HG03095 (cell line): Measurements from ENCODE around the gene PLXNA1.

ENCODE experiments used
- ATAC-seq: cut with Tn5 transposase; IDR thresholded peaks from one replicate; pipeline ENCODE4 v1.9.1; 2021; ENCODE audit warnings: moderate library complexity; ENCODE audit not compliant: unreplicated experiment

PLXNA1 gene

DNA sequence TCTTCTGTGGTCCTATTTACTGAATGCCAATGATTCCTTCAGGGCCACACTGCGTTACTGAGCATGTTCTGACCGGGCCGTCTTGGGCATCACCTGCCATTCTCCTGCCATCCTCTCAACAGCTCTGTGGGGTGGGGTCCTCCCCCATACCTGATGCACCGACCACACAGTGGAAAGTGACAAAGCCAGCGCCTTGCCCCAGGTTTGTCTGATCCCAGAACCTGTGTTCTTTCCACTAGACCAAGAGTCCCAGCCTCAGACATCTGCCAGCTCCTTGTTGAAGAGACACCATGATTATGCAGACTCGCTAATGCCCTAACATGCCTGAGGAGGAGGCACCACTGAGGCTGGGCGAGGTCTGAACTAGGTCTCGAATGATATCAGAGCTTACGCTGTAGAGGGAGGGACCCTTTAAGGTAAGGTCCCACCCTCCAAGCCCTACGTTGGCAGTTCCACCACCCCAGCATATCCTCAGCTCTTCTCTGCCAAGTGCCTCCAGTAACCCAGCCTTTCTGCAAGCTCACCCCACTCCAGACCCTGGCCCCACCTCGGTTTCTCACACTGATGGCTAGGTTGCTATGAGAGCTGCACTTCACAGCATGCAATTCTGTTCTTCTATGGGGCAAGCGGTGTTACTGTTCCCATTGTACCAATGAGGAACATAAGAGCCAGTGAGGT, 29.8 kb upstream of the PLXNA1 start:
- ATAC-seq, result no peak

- ATAC-seq, result peak; percentile 64
Observed at GRCh38 chr3:126954141-126954842, 28.6 kb upstream of the PLXNA1 start.

GRCh38 chr3:126955004-126955790, 27.7 kb upstream of the PLXNA1 start:
- ATAC-seq, result peak; percentile 79

DNA sequence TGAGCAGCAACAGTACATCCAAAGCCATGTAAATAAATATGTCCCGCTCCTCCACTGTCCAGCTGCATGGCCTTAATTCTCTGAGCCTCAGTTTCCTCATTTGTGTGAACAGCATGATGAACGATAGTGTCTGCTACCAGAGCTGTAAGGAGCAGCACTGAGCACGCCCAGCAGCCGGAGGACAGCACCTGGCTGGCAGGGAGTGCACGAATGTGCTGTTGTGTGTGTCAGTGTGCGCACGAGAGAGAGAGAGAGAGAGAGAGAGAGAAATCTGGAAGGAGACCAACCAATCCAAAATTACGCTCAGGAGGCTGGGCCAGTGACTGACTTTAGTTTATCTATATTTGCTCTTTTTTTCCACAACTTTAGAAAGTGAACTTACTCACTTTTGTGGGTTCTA, 26.6 kb upstream of the PLXNA1 start:
- no peak for ATAC-seq

DNA sequence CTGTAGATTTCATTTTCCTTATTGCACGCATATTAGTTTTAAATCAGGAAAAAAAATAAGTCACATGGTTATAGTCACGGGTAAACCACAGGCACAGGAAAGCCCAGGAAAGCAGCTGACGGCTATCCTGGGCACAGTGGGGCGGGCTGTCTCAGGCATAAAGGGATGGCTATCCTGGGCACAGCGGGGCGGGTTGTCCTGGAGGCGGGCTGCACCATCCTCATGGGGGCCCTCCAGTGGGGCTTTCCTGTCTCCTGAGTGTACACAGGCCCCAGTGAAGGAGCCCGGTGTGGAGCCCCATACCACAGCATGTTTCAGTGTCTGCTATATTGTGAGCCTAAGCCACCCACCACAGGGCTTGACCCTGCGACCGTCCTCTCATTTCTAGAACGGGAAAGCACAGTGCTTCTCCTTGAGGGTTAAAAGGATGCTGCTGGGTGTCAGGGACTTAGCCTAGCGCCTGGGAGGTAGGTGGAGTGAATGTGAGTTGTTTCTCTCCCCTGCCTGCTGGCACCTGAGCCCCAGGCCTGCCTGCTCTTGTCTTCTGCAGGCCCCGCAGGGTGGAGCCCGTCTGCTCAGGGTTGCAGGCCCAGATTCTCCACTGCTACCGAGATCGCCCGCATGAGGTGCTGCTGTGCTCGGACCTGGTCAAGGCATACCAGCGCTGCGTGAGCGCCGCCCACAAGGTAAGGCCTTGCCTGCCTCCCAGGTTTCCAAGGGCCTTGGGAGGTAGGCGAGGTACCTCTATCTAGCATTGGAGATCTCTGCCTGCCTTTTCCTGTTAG, 25.9 kb upstream of the PLXNA1 start:
- ATAC-seq, result no peak

DNA sequence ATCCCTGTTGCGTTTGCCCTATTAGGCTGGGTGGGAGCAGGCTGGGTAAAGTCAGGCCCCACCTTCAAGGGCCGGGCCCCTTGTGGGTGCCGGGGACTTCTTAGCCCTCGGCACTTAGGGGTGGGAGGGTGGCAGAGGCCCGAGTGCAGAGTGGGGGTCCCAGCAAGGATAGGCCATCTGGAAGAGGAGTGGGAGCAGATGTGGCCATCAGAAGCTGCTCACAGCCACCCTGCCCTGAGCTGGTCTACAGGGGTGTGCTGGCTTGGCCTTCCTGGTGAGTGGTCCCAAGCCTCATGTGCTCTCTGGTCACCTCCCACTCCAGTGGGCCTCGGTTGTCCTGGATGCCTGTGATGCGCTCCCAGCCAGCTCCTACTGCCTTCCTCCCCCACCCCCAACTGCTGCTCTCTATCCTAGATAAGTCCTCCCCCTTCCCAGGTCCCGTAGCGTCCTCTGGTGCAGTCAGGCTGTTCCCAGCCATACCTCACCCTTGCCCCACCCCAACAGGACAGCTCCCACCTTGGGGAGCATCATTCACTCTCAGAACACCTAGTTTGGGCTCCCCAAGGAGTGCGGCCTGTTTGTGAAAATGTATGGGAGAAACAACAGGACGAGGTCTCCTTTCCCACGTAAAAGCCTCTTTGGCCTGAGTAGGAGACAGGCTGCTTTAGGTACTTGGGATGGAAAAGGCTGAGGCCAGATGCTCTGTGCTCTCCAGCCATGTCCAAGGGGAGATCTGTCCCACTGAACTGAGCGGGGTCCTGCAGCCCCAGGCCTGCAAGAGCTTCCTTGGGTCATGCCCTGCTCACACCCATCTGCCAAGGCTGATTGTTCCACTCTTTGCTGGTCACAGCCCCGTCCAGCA, 24.9 kb upstream of the PLXNA1 start:
- ATAC-seq, result no peak

DNA sequence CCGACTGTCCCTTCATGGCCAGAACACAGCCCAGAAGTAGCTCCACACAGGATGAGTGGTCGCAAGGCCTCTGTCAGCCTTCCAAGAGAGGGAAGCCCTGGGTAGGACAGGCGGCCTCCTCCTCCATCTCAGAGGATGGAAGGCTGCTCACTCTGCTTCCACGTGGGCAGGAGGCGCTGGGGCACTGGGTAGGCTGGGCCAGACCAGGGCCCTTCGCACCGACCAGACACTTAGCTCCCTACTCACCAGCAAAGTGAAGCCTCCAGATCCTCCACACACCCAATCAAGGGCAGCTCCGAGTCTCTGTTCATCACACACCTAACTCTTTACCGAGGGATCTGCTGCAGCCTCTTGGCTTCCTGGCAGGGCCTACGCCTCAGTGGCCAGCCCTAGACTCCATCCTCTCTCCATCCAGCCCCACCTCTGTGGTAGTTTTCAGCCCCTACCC, 24.3 kb upstream of the PLXNA1 start:
- no peak for ATAC-seq

DNA sequence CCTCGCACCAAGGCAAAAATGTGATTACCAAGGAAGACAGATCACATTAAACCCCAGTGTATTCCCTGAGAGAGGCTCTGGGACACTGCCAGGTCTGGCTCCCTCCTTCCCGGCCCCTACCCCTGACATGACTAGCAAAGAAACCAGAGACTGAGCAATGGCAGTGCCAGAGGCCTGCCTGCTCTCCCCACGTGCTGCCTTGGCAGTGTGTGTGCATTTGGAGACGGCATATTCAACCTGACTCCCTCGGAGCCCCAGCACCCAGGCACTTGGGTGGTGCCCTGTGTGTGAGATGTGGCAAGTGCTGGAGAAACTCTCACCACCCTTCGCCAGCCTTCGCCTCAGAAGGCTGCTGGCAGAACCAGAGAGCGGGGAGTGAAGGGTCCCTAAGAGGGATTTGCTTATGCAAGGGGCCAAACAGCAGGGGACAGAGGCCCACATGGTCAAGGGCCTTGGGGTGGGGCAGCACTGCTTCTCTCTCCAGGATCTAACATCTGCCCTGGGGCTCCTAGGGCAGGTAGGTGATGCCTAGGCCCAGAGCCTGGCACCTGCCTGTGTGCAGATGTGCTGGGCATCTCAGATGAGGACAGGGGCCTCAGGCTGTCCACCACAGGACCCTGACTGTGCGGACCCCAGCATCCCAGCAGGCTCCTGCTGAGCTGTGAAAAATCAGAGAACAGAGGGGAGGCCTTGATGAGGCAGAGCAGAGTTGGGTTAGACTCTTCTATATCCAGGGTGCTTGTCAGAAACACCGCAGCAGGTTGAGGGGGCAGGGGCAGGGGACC, 23.6 kb upstream of the PLXNA1 start:
- ATAC-seq, result no peak

GRCh38 chr3:126959921-126960603, 22.9 kb upstream of the PLXNA1 start:
- no peak for ATAC-seq

- no peak for ATAC-seq
Observed at GRCh38 chr3:126960604-126960995, 22.3 kb upstream of the PLXNA1 start.

DNA sequence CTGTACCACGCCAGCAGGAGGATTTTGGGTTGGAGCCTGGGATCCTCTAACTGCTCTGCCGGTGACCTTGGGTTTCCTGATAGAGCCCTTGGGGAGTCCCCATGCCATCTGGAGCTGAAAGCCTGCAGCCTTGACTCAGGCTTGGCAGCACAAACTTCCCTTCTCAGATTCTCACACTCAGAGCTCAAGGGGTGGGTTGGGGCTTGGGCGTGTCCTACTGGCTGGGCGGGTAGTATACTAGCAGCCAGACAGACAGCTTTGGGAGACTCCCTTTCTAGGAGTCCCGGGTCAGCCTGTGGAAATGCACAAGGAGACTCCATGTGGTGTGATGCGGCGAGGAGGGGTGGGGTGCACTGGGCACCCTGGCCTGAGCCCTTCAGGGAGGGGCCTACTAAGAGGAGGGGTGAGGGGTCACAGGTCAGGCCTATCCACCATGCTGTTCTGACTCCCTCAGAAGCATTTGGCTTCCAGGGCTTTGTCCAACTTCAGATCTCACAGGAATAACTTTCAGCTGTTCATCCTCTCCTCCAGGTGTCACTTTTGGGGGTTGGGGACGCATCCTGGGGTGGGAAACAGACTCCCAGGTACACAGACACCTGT, 21.6 kb upstream of the PLXNA1 start:
- ATAC-seq, result peak; percentile 55

DNA sequence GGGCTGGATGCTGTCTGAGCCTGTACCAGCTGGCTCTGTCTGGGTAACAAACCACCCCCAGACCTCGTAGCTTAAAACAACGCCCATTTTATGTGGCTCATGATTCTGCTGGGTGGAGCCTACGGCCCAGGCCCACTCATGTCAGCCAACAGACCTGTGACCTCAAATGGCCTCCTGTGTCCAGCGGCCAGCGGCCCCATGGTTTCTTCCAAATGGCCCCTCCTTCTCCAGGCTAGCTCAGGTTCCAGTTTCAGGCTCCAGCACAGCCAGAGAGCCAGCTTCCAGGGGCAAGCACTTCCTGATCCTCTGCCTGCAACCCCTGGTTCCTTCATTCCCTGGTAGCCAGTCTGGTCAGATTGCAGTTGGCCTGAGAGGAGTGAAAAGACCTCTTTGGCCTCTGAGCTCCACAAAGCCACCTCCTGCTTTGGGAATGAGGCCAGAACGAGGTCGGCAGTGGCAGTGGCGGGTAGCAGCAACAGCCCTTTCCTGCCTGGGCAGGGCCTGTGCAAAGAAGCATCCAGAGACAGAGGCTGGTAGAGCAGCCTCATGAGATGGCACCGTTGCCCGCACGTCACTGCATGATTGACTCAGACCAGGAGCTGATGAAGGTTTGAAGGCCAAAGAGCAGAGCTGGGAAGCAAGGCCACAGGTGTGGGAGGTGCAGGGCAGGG, 21.0 kb upstream of the PLXNA1 start:
- no peak for ATAC-seq

DNA sequence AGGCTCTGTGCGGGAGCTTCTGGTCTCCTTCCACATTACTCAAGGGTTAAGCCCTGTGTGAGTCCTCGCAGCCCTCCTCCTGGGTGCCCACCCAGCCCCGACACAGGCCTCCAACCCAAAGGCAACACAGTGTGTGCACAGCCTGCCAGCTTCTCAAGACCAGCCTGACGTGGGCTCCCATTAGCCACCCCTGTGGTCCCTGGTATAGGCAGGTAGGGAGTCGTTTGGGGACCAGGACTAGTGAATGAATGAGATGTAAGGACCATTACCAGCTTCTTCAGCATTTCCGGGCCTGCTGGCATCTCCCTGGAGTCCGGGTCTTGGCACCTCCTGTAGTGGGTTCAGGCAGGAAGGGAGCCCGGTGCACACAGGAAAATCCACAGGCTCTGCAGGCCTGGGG, 20.2 kb upstream of the PLXNA1 start:
- ATAC-seq, result no peak

GRCh38 chr3:126963261-126964190, 19.4 kb upstream of the PLXNA1 start:
- no peak for ATAC-seq

- no peak for ATAC-seq
Observed at GRCh38 chr3:126964261-126964660, 18.7 kb upstream of the PLXNA1 start.

GRCh38 chr3:126964950-126965349, 18.0 kb upstream of the PLXNA1 start:
- no peak for ATAC-seq
